H1 (cell line): Measurements from ENCODE around the gene SLTM. TPM values are rescaled to one million over a fixed set of nuclear protein-coding genes. Genes with fewer than 3 reads are reported as not detected.

ENCODE experiments used
- CTCF ChIA-PET: fragments of 300-600 bp; sonication (Branson Sonifier 250); formaldehyde crosslinking; loops from one replicate; lab custom pipeline; 2021; ENCODE audit not compliant: partially characterized antibody; lab: Charles Lee
- POLR2A ChIA-PET: fragments of 300-600 bp; sonication (Branson Sonifier 250); formaldehyde crosslinking; loops from one replicate; lab custom pipeline; 2021; ENCODE audit warnings: inconsistent platforms; ENCODE audit not compliant: partially characterized antibody; lab: Charles Lee
- DNase-seq, 2 experiments: peaks; one replicate each; pipeline versions ENCODE4 v3.0.0 to v3.0.0-alpha.2; 2010 to 2022; ENCODE audit warnings: low spot score in 2 of 2, low read depth in 1 of 2, mixed read lengths in 1 of 2
- FAIRE-seq: peaks from 2 replicates; lab custom pipeline; 2011; peaks lifted over from hg19 to GRCh38; lab: Jason Lieb, UNC
- H2AFZ ChIP-seq: 2 replicates; pipeline ENCODE4 v1.8.1; 2012; ENCODE audit warnings: low read length, inconsistent platforms
- H2AK5ac ChIP-seq: 2 replicates; pipeline ENCODE4 v1.6.1; 2013; ENCODE audit warnings: low read depth, low read length
- H2BK120ac ChIP-seq: replicated peaks from 2 replicates; pipeline ENCODE3; 2013; ENCODE audit warnings: low read depth, low read length, inconsistent platforms
- H2BK12ac ChIP-seq: 2 replicates; pipeline ENCODE4 v1.6.1; 2013; ENCODE audit warnings: low read depth, low read length
- H2BK15ac ChIP-seq: 2 replicates; pipeline ENCODE4 v1.6.1; 2013; ENCODE audit warnings: low read length
- H2BK20ac ChIP-seq: 2 replicates; pipeline ENCODE4 v1.6.1; 2013; ENCODE audit warnings: low read length
- H2BK5ac ChIP-seq: 2 replicates; pipeline ENCODE4 v1.6.1; 2013; ENCODE audit warnings: low read depth, low read length
- H3K14ac ChIP-seq: 2 replicates; pipeline ENCODE4 v1.6.1; 2013; ENCODE audit warnings: inconsistent platforms; ENCODE audit not compliant: insufficient read length
- H3K18ac ChIP-seq: 2 replicates; pipeline ENCODE4 v1.6.1; 2013; ENCODE audit warnings: low read length; ENCODE audit errors: extremely low read depth
- H3K23ac ChIP-seq: 2 replicates; pipeline ENCODE4 v1.6.1; 2013; ENCODE audit warnings: inconsistent platforms; ENCODE audit not compliant: insufficient read length
- H3K23me2 ChIP-seq: 2 replicates; pipeline ENCODE4 v1.6.1; 2013; ENCODE audit warnings: low read depth, low read length
- H3K27ac ChIP-seq: 2 replicates; pipeline ENCODE4 v1.6.1; 2011; ENCODE audit warnings: low read depth, low read length, inconsistent platforms
- H3K27me3 ChIP-seq, 4 experiments: replicated peaks in 1 of 4; 1 replicate in 1 of 4; 2 replicates in 3 of 4; pipeline versions ENCODE4 v1.6.1 to v1.8.1; 2011 to 2013; ENCODE audit warnings: low read length in 3 of 4, mild to moderate bottlenecking in 3 of 4, inconsistent platforms in 2 of 4, mixed read lengths in 2 of 4, moderate library complexity in 1 of 4; ENCODE audit not compliant: control insufficient read depth in 3 of 4, insufficient read depth in 3 of 4; ENCODE audit errors: extremely low read depth in 1 of 4
- H3K36me3 ChIP-seq, 4 experiments: 2 replicates each; pipeline versions ENCODE4 v1.6.1 to v1.8.1; 2011 to 2013; ENCODE audit warnings: mild to moderate bottlenecking in 4 of 4, low read length in 3 of 4, moderate library complexity in 2 of 4, control low read depth in 1 of 4, inconsistent platforms in 1 of 4; ENCODE audit not compliant: insufficient read depth in 4 of 4, control insufficient read depth in 2 of 4
- H3K4ac ChIP-seq: replicated peaks from 2 replicates; pipeline ENCODE3; 2013; ENCODE audit warnings: low read length, low read depth, mixed read lengths, inconsistent platforms; ENCODE audit not compliant: insufficient read length
- H3K4me1 ChIP-seq, 4 experiments: replicated peaks in 1 of 4; 1 replicate in 1 of 4; 2 replicates in 3 of 4; pipeline versions ENCODE4 v1.6.1 to v1.8.1; 2011 to 2013; ENCODE audit warnings: low read length in 3 of 4, inconsistent platforms in 2 of 4, mixed read lengths in 1 of 4; ENCODE audit not compliant: insufficient read depth in 4 of 4, control insufficient read depth in 3 of 4
- H3K4me2 ChIP-seq, 2 experiments: 2 replicates each; pipeline versions ENCODE4 v1.6.1 to v1.8.1; 2011 to 2013; ENCODE audit warnings: low read depth in 2 of 2, low read length in 2 of 2, control low read depth in 1 of 2, inconsistent platforms in 1 of 2, mild to moderate bottlenecking in 1 of 2; ENCODE audit not compliant: insufficient read depth in 1 of 2
- H3K4me3 ChIP-seq, 4 experiments: fragments of 200-600, 300-600 bp in 1 of 4; sonication (generic), shearing (Covaris generic), sonication (Bioruptor Twin) in 1 of 4; 2 replicates each; pipeline versions ENCODE4 v1.5.1 to v1.8.1; 2011 to 2016; ENCODE audit warnings: low read length in 4 of 4, low read depth in 3 of 4, control low read depth in 2 of 4, inconsistent platforms in 2 of 4, mild to moderate bottlenecking in 2 of 4, mixed read lengths in 1 of 4, moderate library complexity in 1 of 4; ENCODE audit not compliant: insufficient read depth in 2 of 4; ENCODE audit errors: extremely low read depth in 1 of 4
- H3K56ac ChIP-seq: replicated peaks from 2 replicates; pipeline ENCODE3; 2013; ENCODE audit warnings: low read depth, mild to moderate bottlenecking, mixed read lengths, low read length, inconsistent platforms; ENCODE audit not compliant: insufficient read length
- H3K79me1 ChIP-seq: 2 replicates; pipeline ENCODE4 v1.6.1; 2013; ENCODE audit warnings: low read depth, low read length, control low read depth
- H3K79me2 ChIP-seq, 2 experiments: 2 replicates each; pipeline versions ENCODE4 v1.6.1 to v1.8.1; 2012 to 2013; ENCODE audit warnings: low read length in 2 of 2, mild to moderate bottlenecking in 2 of 2, inconsistent platforms in 1 of 2; ENCODE audit not compliant: insufficient read depth in 2 of 2, control insufficient read depth in 1 of 2
- H3K9ac ChIP-seq, 4 experiments: replicated peaks in 1 of 4; 1 replicate in 1 of 4; 2 replicates in 3 of 4; pipeline versions ENCODE4 v1.6.1 to v1.8.1; 2011 to 2013; ENCODE audit warnings: low read depth in 3 of 4, low read length in 3 of 4, control low read depth in 2 of 4, mild to moderate bottlenecking in 2 of 4, moderate library complexity in 2 of 4, inconsistent platforms in 1 of 4; ENCODE audit errors: extremely low read depth in 1 of 4
- H3K9me3 ChIP-seq, 2 experiments: 2 replicates each; pipeline versions ENCODE4 v1.6.1 to v1.8.1; 2012 to 2013; ENCODE audit warnings: mild to moderate bottlenecking in 2 of 2, moderate library complexity in 2 of 2, control low read depth in 1 of 2, inconsistent platforms in 1 of 2, low read depth in 1 of 2, low read length in 1 of 2, mixed read lengths in 1 of 2; ENCODE audit not compliant: insufficient read depth in 2 of 2
- H4K20me1 ChIP-seq, 2 experiments: replicated peaks in 1 of 2; 2 replicates each; pipeline versions ENCODE3 to v1.8.1; 2011 to 2013; ENCODE audit warnings: inconsistent platforms in 2 of 2, low read length in 2 of 2, mild to moderate bottlenecking in 1 of 2; ENCODE audit not compliant: insufficient read depth in 2 of 2, control insufficient read depth in 1 of 2
- H4K5ac ChIP-seq: 2 replicates; pipeline ENCODE4 v1.6.1; 2013; ENCODE audit warnings: low read length, low read depth, mixed read lengths, inconsistent platforms; ENCODE audit not compliant: insufficient read length
- H4K8ac ChIP-seq: 2 replicates; pipeline ENCODE4 v1.8.0; 2013; ENCODE audit warnings: mild to moderate bottlenecking, moderate library complexity, low read length, inconsistent platforms; ENCODE audit not compliant: insufficient read depth; ENCODE audit errors: extremely low read depth
- H4K91ac ChIP-seq: replicated peaks from 2 replicates; pipeline ENCODE3; 2013; ENCODE audit warnings: low read length, mixed read lengths, inconsistent platforms; ENCODE audit not compliant: insufficient read length
- EZH2 ChIP-seq: fragments of 200-600 bp; sonication (generic); IDR thresholded peaks from 2 replicates; pipeline ENCODE4 v1.7.1; 2012; ENCODE audit warnings: low read depth, mild to moderate bottlenecking, moderate library complexity, low read length, inconsistent platforms; ENCODE audit not compliant: severe bottlenecking
- RXRA ChIP-seq: IDR thresholded peaks from 2 replicates; pipeline ENCODE4 v1.6.1; 2011; ENCODE audit warnings: low read depth, mild to moderate bottlenecking, low read length, moderate library complexity; ENCODE audit not compliant: insufficient read depth
- SAP30 ChIP-seq: fragments of 300-600 bp; sonication (generic); IDR thresholded peaks from 2 replicates; pipeline ENCODE4 v1.7.1; 2012; ENCODE audit warnings: low read length, moderate library complexity, mild to moderate bottlenecking, inconsistent platforms; ENCODE audit not compliant: insufficient read depth, insufficient replicate concordance
- WGBS, 2 experiments: shearing (Covaris generic) in 1 of 2; methylation state at CpG; one replicate each; pipeline versions ENCODE4 v1.1.6 to v1.1.7; 2013 to 2015; ENCODE audit warnings: low lambda C conversion rate in 2 of 2, mixed read lengths in 2 of 2, inconsistent platforms in 1 of 2, low coverage in 1 of 2, missing lambda C conversion rate in 1 of 2; ENCODE audit not compliant: insufficient replicate concordance in 2 of 2, insufficient coverage in 1 of 2, insufficient read length in 1 of 2; ENCODE audit errors: extremely low coverage in 1 of 2, missing lambda C conversion rate in 1 of 2; 5-methylcytosine and 5-hydroxymethylcytosine counted together
- polyA plus RNA-seq, 7 experiments: library from polyadenylated mRNA; depleted of rRNA in 3 of 7; stranded (reverse) in 5 of 7; unstranded in 2 of 7; fragments of >200 nt in 5 of 7; fragments of 200-250 nt in 2 of 7; gene quantifications; 1 replicate in 5 of 7; 2 replicates in 1 of 7; 4 replicates in 1 of 7; pipeline versions ENCODE4 v1.2.1 to v1.2.3, GENCODE V29; 2011 to 2013; ENCODE audit warnings: missing spikeins in 2 of 7, mixed read lengths in 2 of 7
- total RNA-seq: library from RNA; stranded (reverse); fragmentation: NEBNext Ultra II Directional; extraction: Animal tissue kit (Norgen Biotek cat#: 25700); gene quantifications from 2 replicates; pipeline ENCODE4 v1.2.1, GENCODE V29; 2021

Gene SLTM
- total and polyA plus RNA-seq, 2 of the 8 experiments (the other 6 are each of a cell fraction or from before 2014, with no cell fraction given) = 30.8 to 149 TPM

DNA sequence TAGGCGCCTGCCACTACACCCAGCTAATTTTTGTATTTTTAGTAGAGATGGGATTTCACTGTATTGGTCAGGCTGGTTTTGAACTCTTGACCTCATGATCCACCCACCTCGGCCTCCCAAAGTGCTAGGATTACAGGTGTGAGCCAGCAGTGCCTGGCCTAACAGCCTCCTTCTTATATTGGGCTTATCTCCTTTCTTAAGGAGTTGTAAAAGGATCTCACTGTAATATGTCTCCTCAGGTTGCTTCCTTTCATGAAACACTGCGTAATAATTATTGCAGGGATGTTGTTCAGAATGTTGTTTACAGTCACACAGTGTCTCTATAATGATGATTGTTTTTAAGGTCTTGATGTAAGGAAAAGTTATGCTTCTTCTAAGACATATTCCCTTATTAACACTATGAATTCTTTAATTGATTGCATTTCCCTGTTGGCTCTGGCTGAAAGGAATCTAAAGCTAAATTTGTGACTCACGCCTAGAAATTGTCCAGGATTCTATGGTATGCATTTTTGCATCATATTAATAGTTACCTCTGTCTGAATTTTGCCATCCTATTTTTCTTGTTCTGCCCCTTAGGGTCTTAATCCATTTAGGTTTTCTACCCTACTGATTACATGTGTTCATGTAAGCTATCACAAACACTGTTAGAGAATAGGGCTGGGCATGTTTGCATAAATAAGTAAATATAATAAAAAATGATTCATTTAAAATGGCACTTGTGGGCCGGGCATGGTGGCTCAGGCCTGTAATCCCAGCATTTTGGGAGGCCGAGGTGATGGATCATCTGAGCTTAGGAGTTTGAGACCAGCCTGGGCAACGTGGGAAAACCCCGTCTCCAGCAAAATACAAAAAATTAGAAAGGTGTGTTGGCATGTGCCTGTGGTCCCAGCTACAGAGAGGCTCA, 29.4 kb upstream of the SLTM start:
- H2BK5ac ChIP-seq = no peak overlapping the region
- FAIRE-seq (no peak), DNase-seq (no peak)
- H3K4ac ChIP-seq = no peak overlapping the region
- H2BK15ac ChIP-seq = no peak overlapping the region
- H3K79me1 ChIP-seq = no peaks in the 10 kb centered on the region
- H2AFZ ChIP-seq = no peak overlapping the region
- TF ChIP-seq RXRA (no peak), SAP30 (no peak), EZH2 (no peak)
- H4K91ac ChIP-seq = no peak overlapping the region
- H3K36me3 ChIP-seq = no peaks in the 10 kb centered on the region
- no peak overlapping the region for H2BK12ac ChIP-seq
- no peaks in the 10 kb centered on the region for H3K27me3 ChIP-seq
- ChIA-PET CTCF (interaction anchor here (0.7 to 1.4 kb wide), 5 partner anchors 8 to 380 kb away, joined by 3 to 4 read pairs (median 3); no protein-coding TSS in a partner anchor), POLR2A (no interaction called here)
- no peaks in the 10 kb centered on the region for H4K20me1 ChIP-seq
- no peak overlapping the region for H3K9ac ChIP-seq
- no peak overlapping the region for H4K8ac ChIP-seq
- H3K23me2 ChIP-seq = no peaks in the 10 kb centered on the region
- H3K56ac ChIP-seq = no peak overlapping the region
- H3K18ac ChIP-seq = no peak overlapping the region
- H2BK20ac ChIP-seq = no peak overlapping the region
- no peak overlapping the region for H3K23ac ChIP-seq
- H3K9me3 ChIP-seq = no peaks in the 10 kb centered on the region
- no peak overlapping the region for H2AK5ac ChIP-seq
- WGBS, 2 experiments = 90% methylated on average over 8 of the region's 8 CpGs; no CpG with 5 or more reads in 1 of the 2 experiments
- no peak overlapping the region for H2BK120ac ChIP-seq
- no peak overlapping the region for H3K14ac ChIP-seq
- H3K4me2 ChIP-seq = no peak overlapping the region
- no peak overlapping the region for H3K27ac ChIP-seq
- no peaks in the 10 kb centered on the region for H3K4me1 ChIP-seq
- H4K5ac ChIP-seq = no peak overlapping the region
- H3K79me2 ChIP-seq = no peaks in the 10 kb centered on the region
- H3K4me3 ChIP-seq = no peak overlapping the region
